GM12865 (cell line): Measurements from ENCODE around the gene SEMA3G.
A peak's percentile ranks its signal among the peaks of the same experiment; 100 is the strongest.

Source experiments
- DNase-seq: peaks from one replicate; pipeline ENCODE4 v3.0.0; 2010; ENCODE audit warnings: low read depth
- H3K4me3 ChIP-seq: 2 replicates; pipeline ENCODE4 v1.5.1; 2011; ENCODE audit warnings: mild to moderate bottlenecking, low read depth, low read length, control low read depth
- TF ChIP-seq, protein P1 (sequence below): IDR thresholded peaks from 2 replicates; pipeline ENCODE4 v1.5.1; 2011; ENCODE audit warnings: low read length, control low read depth, low read depth, inconsistent platforms; ENCODE audit not compliant: insufficient read depth; ENCODE audit errors: missing control alignments

SEMA3G gene

DNA sequence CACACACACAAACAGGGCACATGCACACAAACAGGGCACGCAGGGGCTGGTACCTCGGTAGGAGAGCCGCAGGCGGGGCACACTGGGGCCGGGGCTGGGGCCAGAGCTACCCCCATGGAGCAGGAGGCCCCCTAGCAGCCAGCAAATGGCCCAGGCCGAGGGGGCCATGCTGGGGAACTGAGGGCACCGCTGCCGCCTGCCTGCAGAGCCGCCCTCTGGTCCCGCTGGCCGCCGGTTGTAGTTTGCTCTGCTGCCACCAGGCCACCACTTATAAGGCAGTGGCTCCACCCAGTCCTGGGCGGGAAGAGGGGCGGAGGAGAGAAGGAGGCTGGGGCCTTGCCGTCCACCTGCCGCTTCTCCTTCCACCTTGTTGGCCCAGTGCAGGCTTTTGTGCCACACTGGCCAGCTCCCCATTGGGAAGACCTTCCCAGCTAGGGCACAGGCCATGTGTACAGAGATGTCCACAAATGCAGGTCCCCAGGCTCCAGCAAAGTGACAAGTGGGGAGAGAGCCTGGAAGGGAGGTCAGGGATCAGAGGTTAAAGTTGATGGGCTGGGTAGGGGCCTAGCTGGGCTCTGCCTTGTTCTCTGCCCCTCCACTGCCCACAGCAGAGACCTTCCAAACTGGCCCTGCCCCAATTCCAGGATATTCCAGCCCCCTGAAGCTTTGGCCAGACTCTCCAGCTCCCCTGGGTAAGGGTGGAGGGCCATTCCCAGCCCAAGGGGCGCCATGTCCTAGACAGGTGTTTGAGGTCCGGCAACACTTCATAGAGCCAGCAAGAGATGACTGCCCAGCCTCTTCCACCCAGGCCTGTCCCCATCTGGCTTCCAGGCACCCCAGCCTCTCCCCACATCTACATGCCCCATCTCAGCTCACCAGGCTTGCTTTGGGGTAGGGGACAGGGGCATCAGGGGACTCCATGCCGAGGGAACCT is at the start of gene SEMA3G:
Gene SEMA3G (minus strand): TSS at position 244 of the 934 bp plus-strand sequence. CDS start 76 bp downstream, at position 168.
- DNase-seq, result peak; percentile 82
- TF ChIP-seq, protein P1, sequence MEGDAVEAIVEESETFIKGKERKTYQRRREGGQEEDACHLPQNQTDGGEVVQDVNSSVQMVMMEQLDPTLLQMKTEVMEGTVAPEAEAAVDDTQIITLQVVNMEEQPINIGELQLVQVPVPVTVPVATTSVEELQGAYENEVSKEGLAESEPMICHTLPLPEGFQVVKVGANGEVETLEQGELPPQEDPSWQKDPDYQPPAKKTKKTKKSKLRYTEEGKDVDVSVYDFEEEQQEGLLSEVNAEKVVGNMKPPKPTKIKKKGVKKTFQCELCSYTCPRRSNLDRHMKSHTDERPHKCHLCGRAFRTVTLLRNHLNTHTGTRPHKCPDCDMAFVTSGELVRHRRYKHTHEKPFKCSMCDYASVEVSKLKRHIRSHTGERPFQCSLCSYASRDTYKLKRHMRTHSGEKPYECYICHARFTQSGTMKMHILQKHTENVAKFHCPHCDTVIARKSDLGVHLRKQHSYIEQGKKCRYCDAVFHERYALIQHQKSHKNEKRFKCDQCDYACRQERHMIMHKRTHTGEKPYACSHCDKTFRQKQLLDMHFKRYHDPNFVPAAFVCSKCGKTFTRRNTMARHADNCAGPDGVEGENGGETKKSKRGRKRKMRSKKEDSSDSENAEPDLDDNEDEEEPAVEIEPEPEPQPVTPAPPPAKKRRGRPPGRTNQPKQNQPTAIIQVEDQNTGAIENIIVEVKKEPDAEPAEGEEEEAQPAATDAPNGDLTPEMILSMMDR, result peak; percentile 52
- H3K4me3 ChIP-seq, result no peak within 1 kb of the TSS

GRCh38 chr3:52494445-52494844 is 49.5 kb upstream of the SEMA3G start:
- no peak overlapping the region for H3K4me3 ChIP-seq
- DNase-seq, result no peak
- TF ChIP-seq, protein P1, result no peak

DNA sequence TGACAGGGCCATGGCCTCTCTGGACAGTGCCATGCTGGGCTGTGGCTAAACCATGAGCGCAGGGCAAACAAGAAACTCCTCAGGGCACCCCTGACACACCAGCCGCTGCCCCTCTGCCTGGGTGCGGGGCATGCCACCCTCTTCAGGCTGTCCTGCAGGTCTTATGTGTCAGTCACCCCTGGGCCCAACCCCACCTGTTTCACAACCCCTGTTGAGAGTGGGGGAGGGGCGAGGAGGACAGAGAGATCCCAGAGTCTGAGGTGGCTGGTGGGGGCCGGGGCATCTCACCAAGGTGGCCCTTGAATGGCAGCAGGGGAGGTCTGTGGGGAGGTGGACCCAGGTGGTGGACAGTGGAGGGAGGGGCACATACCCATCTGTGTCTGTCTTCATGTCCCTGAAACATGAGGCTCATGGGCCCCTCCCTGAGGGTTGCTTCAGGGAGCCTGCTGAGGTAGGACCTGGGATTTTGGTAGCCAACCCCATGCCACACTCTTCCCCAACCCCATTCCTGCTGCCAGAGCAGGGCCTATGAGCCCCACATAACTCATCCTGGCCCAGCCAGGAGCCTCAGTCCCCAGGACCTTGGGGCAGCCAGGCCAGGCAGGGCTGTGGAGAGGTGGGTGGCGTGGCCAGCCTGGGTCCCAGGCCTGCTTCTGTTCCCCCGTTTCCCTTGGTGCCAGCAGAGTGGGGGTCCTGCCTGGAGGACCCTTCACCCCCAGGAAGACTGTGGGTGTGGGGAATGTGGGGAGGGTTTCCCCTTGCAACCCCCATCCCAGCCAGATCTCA is 48.5 kb upstream of the SEMA3G start:
- TF ChIP-seq, protein P1, result no peak
- H3K4me3 ChIP-seq, result no peak overlapping the region
- DNase-seq, result no peak

DNA sequence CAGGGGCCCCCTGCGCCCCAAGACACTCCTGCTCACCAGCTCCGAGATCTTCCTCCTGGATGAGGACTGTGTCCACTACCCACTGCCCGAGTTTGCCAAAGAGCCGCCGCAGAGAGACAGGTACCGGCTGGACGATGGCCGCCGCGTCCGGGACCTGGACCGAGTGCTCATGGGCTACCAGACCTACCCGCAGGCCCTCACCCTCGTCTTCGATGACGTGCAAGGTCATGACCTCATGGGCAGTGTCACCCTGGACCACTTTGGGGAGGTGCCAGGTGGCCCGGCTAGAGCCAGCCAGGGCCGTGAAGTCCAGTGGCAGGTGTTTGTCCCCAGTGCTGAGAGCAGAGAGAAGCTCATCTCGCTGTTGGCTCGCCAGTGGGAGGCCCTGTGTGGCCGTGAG is 47.2 kb upstream of the SEMA3G start:
- no peak for DNase-seq
- H3K4me3 ChIP-seq, result no peak overlapping the region
- TF ChIP-seq, protein P1, result no peak

- H3K4me3 ChIP-seq, result no peak overlapping the region
- TF ChIP-seq, protein P1, result no peak
- DNase-seq, result no peak
These were observed 46.1 kb upstream of the SEMA3G start for GRCh38 chr3:52490939-52491526.

DNA sequence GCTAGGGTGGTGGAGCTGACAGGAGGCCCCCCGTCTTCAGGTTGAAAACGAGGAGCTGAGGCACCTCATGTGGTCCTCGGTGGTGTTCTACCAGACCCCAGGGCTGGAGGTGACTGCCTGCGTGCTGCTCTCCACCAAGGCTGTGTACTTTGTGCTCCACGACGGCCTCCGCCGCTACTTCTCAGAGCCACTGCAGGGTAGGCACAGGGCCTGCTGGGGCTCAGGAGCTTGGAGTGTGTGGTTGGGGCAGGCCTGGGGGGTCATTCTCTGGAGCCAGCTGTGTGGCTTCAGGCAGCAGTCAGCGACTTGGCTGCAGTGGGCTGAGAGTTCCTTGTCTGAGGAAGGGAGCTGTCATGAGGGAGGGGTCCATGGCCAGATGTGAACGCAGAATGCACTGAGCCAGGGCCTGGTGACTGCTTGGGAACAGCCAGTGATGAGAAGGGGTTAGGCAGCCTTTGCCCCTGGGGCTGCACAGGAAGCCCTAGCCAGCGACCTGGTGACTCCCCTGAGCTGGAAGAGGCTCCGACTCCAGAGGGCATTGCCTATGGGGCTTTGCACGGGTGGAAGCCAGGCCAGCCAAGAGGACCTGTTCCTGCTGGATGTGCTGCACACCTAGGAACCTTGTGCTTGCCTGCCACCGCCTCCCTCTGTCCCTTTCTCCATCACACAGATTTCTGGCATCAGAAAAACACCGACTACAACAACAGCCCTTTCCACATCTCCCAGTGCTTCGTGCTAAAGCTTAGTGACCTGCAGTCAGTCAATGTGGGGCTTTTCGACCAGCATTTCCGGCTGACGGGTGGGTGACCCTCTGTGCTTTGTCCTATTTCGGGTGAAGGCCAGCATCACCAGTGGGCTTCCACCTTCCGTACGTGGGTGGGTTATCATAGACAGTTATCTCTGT is 45.4 kb upstream of the SEMA3G start:
- no peak for DNase-seq
- no peak overlapping the region for H3K4me3 ChIP-seq
- TF ChIP-seq, protein P1, result no peak
